Loucy (cell line): Measurements from ENCODE around the gene BIRC2.

Source experiments
- H2AFZ ChIP-seq: fragments of 200-600 bp; sonication (generic); 2 replicates; pipeline ENCODE4 v1.6.0; 2016; ENCODE audit warnings: antibody characterized with exemption, mild to moderate bottlenecking, low read length, moderate library complexity
- H3F3A ChIP-seq: fragments of 200-600 bp; 2 replicates; pipeline ENCODE4 v1.6.0; 2016; ENCODE audit warnings: antibody characterized with exemption, low read depth, mild to moderate bottlenecking
- H3K27me3 ChIP-seq: fragments of 200-600 bp; sonication (generic); 2 replicates; pipeline ENCODE4 v1.6.1; 2014; ENCODE audit warnings: low read length, mild to moderate bottlenecking; ENCODE audit not compliant: insufficient read depth, poor library complexity, severe bottlenecking
- H3K36me3 ChIP-seq: fragments of 200-600 bp; sonication (generic); 2 replicates; pipeline ENCODE4 v1.6.1; 2016; ENCODE audit warnings: low read length; ENCODE audit not compliant: insufficient read depth
- H3K4me1 ChIP-seq: fragments of 200-600 bp; sonication (generic); 2 replicates; pipeline ENCODE4 v1.5.1; 2014; ENCODE audit warnings: low read length, mild to moderate bottlenecking; ENCODE audit not compliant: insufficient read depth, poor library complexity, severe bottlenecking
- H3K4me2 ChIP-seq: fragments of 200-600 bp; sonication (generic); 2 replicates; pipeline ENCODE4 v1.6.0; 2014; ENCODE audit warnings: antibody characterized with exemption, low read length, low read depth, mild to moderate bottlenecking; ENCODE audit not compliant: poor library complexity, severe bottlenecking
- H3K4me3 ChIP-seq: fragments of 200-600 bp; sonication (generic); 2 replicates; pipeline ENCODE4 v1.5.1; 2014; ENCODE audit warnings: low read length, mild to moderate bottlenecking, mixed read lengths; ENCODE audit not compliant: poor library complexity, severe bottlenecking
- H3K79me2 ChIP-seq: fragments of 200-600 bp; sonication (generic); 2 replicates; pipeline ENCODE4 v1.6.1; 2014; ENCODE audit warnings: low read length; ENCODE audit not compliant: insufficient read depth
- H3K9ac ChIP-seq: fragments of 200-600 bp; sonication (generic); 2 replicates; pipeline ENCODE4 v1.6.0; 2014; ENCODE audit warnings: mild to moderate bottlenecking, low read depth, low read length, moderate library complexity; ENCODE audit not compliant: poor library complexity, severe bottlenecking
- H3K9me2 ChIP-seq: fragments of 200-600 bp; sonication (generic); replicated peaks from 2 replicates; pipeline ENCODE4 v1.6.1; 2016; ENCODE audit warnings: low read depth, low read length, mixed read lengths
- H3K9me3 ChIP-seq: fragments of 200-600 bp; sonication (generic); 2 replicates; pipeline ENCODE4 v1.6.1; 2014; ENCODE audit warnings: mild to moderate bottlenecking, antibody characterized with exemption, low read length, low read depth; ENCODE audit not compliant: insufficient read depth
- H4K20me1 ChIP-seq: fragments of 200-600 bp; sonication (generic); 2 replicates; pipeline ENCODE4 v1.6.0; 2014; ENCODE audit warnings: antibody characterized with exemption, low read length, mild to moderate bottlenecking; ENCODE audit not compliant: insufficient read depth, poor library complexity, severe bottlenecking
- EZH2phosphoT487 ChIP-seq: fragments of 200-600 bp; IDR thresholded peaks from 2 replicates; pipeline ENCODE4 v1.6.1; 2018; ENCODE audit warnings: antibody characterized with exemption, mild to moderate bottlenecking, moderate library complexity, borderline replicate concordance
- TF ChIP-seq, protein P1 (sequence below): fragments of 200-600 bp; sonication (generic); conservative IDR thresholded peaks from 2 replicates; pipeline ENCODE4 v1.5.1; 2014; ENCODE audit warnings: mild to moderate bottlenecking, antibody characterized with exemption, low read length

The BIRC2 gene

DNA sequence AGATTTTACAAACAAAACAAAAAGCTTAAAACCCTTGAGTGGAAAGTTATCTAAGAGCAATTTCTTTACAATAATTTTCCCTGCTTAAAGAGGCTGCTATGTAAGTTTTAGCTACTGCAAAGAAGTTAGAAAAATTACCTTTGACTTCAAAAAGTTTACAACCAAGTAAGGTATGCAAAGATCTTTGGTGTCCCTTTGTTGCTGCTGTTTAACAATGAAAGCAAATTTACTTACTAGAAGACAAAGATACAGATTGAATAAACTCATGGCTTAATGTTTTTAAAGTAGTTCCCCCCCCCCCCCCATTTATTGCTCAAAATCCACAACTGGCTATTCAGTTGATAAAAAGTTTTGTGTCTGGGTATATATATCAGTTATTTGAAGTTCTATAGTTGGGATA lies 79.6 kb downstream of the BIRC2 start:
- H3K79me2 ChIP-seq: peaks cover 100% of the 10 kb centered on the region
- H3K9ac ChIP-seq: no peak overlapping the region
- peaks cover 49% of the 10 kb centered on the region for H3K4me1 ChIP-seq
- H3K9me3 ChIP-seq: no peaks in the 10 kb centered on the region
- no peaks in the 10 kb centered on the region for H3K9me2 ChIP-seq
- H4K20me1 ChIP-seq: peaks cover 100% of the 10 kb centered on the region
- H2AFZ ChIP-seq: no peak overlapping the region
- H3K4me3 ChIP-seq: no peak overlapping the region
- peaks cover 61% of the 10 kb centered on the region; the same call in 1 of the 2 replicates for H3K36me3 ChIP-seq
- H3K4me2 ChIP-seq: no peak overlapping the region
- peaks cover 9% of the 10 kb centered on the region for H3F3A ChIP-seq
- TF ChIP-seq, protein P1, sequence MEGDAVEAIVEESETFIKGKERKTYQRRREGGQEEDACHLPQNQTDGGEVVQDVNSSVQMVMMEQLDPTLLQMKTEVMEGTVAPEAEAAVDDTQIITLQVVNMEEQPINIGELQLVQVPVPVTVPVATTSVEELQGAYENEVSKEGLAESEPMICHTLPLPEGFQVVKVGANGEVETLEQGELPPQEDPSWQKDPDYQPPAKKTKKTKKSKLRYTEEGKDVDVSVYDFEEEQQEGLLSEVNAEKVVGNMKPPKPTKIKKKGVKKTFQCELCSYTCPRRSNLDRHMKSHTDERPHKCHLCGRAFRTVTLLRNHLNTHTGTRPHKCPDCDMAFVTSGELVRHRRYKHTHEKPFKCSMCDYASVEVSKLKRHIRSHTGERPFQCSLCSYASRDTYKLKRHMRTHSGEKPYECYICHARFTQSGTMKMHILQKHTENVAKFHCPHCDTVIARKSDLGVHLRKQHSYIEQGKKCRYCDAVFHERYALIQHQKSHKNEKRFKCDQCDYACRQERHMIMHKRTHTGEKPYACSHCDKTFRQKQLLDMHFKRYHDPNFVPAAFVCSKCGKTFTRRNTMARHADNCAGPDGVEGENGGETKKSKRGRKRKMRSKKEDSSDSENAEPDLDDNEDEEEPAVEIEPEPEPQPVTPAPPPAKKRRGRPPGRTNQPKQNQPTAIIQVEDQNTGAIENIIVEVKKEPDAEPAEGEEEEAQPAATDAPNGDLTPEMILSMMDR: no peak
- TF ChIP-seq EZH2phosphoT487: no peak
- no peaks in the 10 kb centered on the region for H3K27me3 ChIP-seq

DNA sequence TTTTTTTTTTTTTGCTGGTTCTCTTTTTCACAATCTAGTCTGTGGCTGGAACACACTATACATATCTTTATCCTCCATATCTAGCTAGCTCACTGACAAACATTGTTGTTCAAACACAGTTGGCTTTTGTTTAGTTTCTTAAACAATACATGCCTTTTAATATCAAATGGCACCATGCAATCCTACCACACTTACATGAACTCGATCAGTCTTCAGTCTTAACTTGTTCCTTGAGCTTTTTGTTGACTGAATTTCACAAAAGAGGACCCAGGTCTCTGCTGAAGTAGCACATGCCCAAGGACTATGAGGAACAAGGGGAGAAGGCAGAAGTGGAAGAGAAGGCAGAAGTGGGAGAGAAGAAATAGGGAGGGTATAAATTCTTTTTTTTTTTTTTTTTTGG lies 80.1 kb downstream of the BIRC2 start:
- Histone ChIP-seq H3K9me3 (no peaks in the 10 kb centered on the region), H3K4me2 (no peak overlapping the region), H4K20me1 (peaks cover 100% of the 10 kb centered on the region), H3K79me2 (peaks cover 100% of the 10 kb centered on the region), H3K27me3 (no peaks in the 10 kb centered on the region), H3K36me3 (peaks cover 62% of the 10 kb centered on the region), H3K4me3 (no peak overlapping the region), H3K4me1 (peaks cover 44% of the 10 kb centered on the region), H3F3A (peaks cover 4% of the 10 kb centered on the region; the same call in 1 of the 2 replicates), H3K9ac (no peak overlapping the region), H2AFZ (no peak overlapping the region), H3K9me2 (no peaks in the 10 kb centered on the region)
- TF ChIP-seq, protein P1: no peak
- no peak for TF ChIP-seq EZH2phosphoT487
